ENCODE measurements around the gene SASH1.

SASH1 gene

GRCh38 chr6:148459238-148459637 is 116.6 kb downstream of the SASH1 start:
- no peaks in the 10 kb centered on the region for H3F3A ChIP-seq (ENCODE audit: control insufficient read depth, insufficient read depth)
- H3K4me3 ChIP-seq (ENCODE audit: low read length) = no peak overlapping the region
- H3K36me3 ChIP-seq (ENCODE audit: control insufficient read depth, low read length) = no peaks in the 10 kb centered on the region
- H4K20me1 ChIP-seq (ENCODE audit: control insufficient read depth, insufficient read depth, low read depth, low read length) = 0 out of 2 replicates have a peak, but pooled peaks cover under 1% of the 10 kb centered on the region
- no peaks in the 10 kb centered on the region for H3K9me3 ChIP-seq (ENCODE audit: control insufficient read depth, insufficient read depth, low read length)
- H3K4me2 ChIP-seq (ENCODE audit: low read length) = no peak overlapping the region
- H3K9me2 ChIP-seq (replicated peaks; ENCODE audit: control insufficient read depth, low read length) = no peaks in the 10 kb centered on the region
- H3K79me2 ChIP-seq (ENCODE audit: control insufficient read depth, low read length) = no peaks in the 10 kb centered on the region
- H3K4me1 ChIP-seq (ENCODE audit: control insufficient read depth, low read length) = no peaks in the 10 kb centered on the region
- 0 out of 2 replicates have a peak, but pooled peaks cover 7% of the 10 kb centered on the region for H3K27me3 ChIP-seq (ENCODE audit: control insufficient read depth, low read length)
- TF ChIP-seq CTCF (IDR thresholded peaks at IDR 0.05; ENCODE audit: low read depth, low read length, poor library complexity, severe bottlenecking) = no peak
- TF ChIP-seq EZH2phosphoT487 (IDR thresholded peaks at IDR 0.05; ENCODE audit: borderline replicate concordance, low read length) = no peak
- H3K27ac ChIP-seq (ENCODE audit: low read depth, low read length) = no peak overlapping the region

GRCh38 chr6:148460876-148461646 is 118.4 kb downstream of the SASH1 start:
- Histone ChIP-seq H3K4me3 (ENCODE audit: low read length) (no peak overlapping the region), H4K20me1 (ENCODE audit: control insufficient read depth, insufficient read depth, low read depth, low read length) (0 out of 2 replicates have a peak, but pooled peaks cover 3% of the 10 kb centered on the region), H3F3A (ENCODE audit: control insufficient read depth, insufficient read depth) (no peaks in the 10 kb centered on the region), H3K27ac (ENCODE audit: low read depth, low read length) (no peak overlapping the region), H3K9me2 (replicated peaks; ENCODE audit: control insufficient read depth, low read length) (no peaks in the 10 kb centered on the region), H3K9me3 (ENCODE audit: control insufficient read depth, insufficient read depth, low read length) (no peaks in the 10 kb centered on the region), H3K36me3 (ENCODE audit: control insufficient read depth, low read length) (no peaks in the 10 kb centered on the region), H3K4me1 (ENCODE audit: control insufficient read depth, low read length) (no peaks in the 10 kb centered on the region), H3K79me2 (ENCODE audit: control insufficient read depth, low read length) (no peaks in the 10 kb centered on the region), H3K4me2 (ENCODE audit: low read length) (no peak overlapping the region), H3K27me3 (ENCODE audit: control insufficient read depth, low read length) (0 out of 2 replicates have a peak, but pooled peaks cover 7% of the 10 kb centered on the region)
- TF ChIP-seq EZH2phosphoT487 (IDR thresholded peaks at IDR 0.05; ENCODE audit: borderline replicate concordance, low read length) = no peak
- no peak for TF ChIP-seq CTCF (IDR thresholded peaks at IDR 0.05; ENCODE audit: low read depth, low read length, poor library complexity, severe bottlenecking)

GRCh38 chr6:148461986-148462577 is 119.4 kb downstream of the SASH1 start:
- Histone ChIP-seq H3K9me3 (ENCODE audit: control insufficient read depth, insufficient read depth, low read length) (no peaks in the 10 kb centered on the region), H3K4me1 (ENCODE audit: control insufficient read depth, low read length) (no peaks in the 10 kb centered on the region), H3K9me2 (replicated peaks; ENCODE audit: control insufficient read depth, low read length) (no peaks in the 10 kb centered on the region), H3F3A (ENCODE audit: control insufficient read depth, insufficient read depth) (no peaks in the 10 kb centered on the region), H3K36me3 (ENCODE audit: control insufficient read depth, low read length) (no peaks in the 10 kb centered on the region), H3K79me2 (ENCODE audit: control insufficient read depth, low read length) (no peaks in the 10 kb centered on the region), H3K4me3 (ENCODE audit: low read length) (no peak overlapping the region), H3K27me3 (ENCODE audit: control insufficient read depth, low read length) (peaks cover 10% of the 10 kb centered on the region; the same call in 1 of the 2 replicates), H4K20me1 (ENCODE audit: control insufficient read depth, insufficient read depth, low read depth, low read length) (0 out of 2 replicates have a peak, but pooled peaks cover 3% of the 10 kb centered on the region), H3K27ac (ENCODE audit: low read depth, low read length) (no peak overlapping the region), H3K4me2 (ENCODE audit: low read length) (no peak overlapping the region)
- TF ChIP-seq EZH2phosphoT487 (IDR thresholded peaks at IDR 0.05; ENCODE audit: borderline replicate concordance, low read length) (no peak), CTCF (IDR thresholded peaks at IDR 0.05; ENCODE audit: low read depth, low read length, poor library complexity, severe bottlenecking) (no peak)

Measured in DOHH2 (cell line).